GM18505 (cell line): Measurements from ENCODE around the gene ARHGAP15.

ENCODE experiments used
- ATAC-seq: cut with Tn5 transposase; IDR thresholded peaks from one replicate; pipeline ENCODE4 v1.9.1; 2021; ENCODE audit not compliant: unreplicated experiment
- POLR2A ChIP-seq: IDR thresholded peaks from 4 replicates; pipeline ENCODE4 v1.6.1; 2011; ENCODE audit warnings: borderline replicate concordance; ENCODE audit not compliant: insufficient read depth, insufficient read length; ENCODE audit errors: extremely low read depth

Gene ARHGAP15

GRCh38 chr2:143551971-143552650 lies 422.9 kb downstream of the ARHGAP15 start:
- TF ChIP-seq POLR2A: no peak
- no peak for ATAC-seq

DNA sequence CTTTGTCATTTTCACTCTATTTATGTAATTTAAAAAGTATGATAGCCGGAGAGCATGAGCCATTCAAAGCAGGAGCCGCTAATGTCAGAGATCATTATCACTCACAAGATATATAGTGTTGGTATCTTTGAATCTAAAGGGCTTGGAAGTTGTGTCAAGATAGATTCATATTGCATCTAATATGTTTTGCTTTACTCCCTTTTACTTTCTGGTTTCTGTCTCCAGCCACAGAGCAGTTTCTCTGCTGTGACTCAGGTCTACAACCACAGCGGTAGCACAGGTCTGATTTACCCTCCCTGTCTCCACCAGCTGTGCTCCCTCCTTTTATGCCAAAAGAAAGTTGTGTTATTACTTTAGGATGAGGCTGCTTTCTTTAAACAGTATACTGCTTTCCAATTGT lies 424.0 kb downstream of the ARHGAP15 start:
- TF ChIP-seq POLR2A: no peak
- ATAC-seq: no peak

DNA sequence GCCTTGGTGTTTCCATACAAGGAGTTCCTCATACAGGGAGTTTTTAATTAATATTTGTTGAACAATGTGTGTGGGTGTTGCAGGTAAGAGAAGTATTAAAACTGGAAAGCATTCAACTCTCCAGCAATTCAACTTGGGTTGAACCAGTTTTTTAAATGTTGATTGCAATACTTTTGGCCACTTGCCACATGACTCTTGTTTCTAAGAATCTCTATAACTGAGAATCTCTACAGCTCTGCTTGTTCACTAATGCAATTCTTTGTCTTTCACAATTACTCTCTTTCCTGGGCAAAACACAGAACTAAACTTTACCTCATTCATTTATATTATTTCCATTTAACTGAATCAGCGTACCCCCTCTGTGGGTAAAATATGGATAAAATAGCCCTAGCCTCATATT lies 429.4 kb downstream of the ARHGAP15 start:
- no peak for TF ChIP-seq POLR2A

DNA sequence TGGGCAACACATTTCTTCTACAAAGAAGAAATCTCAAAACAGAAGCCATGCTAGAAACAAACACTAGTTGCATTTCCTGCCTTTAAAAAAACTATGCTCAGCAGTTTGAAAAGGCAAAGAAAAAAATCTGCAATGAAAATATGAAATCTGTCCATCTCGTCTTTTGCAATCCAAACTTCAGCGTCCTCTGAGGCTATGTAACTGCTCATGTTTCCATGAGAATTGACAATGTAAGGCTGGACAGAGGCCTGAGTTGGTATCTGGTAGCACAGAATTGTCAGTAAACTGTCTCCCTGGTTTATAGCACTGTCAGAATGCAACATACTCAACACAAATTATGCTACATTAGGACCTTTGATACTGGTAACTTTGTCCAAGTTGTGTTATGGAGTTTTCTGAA lies 429.9 kb downstream of the ARHGAP15 start:
- no peak for ATAC-seq
- no peak for TF ChIP-seq POLR2A

More for the DNA sequence above, 429.4 kb downstream of the ARHGAP15 start:
- no peak for ATAC-seq

DNA sequence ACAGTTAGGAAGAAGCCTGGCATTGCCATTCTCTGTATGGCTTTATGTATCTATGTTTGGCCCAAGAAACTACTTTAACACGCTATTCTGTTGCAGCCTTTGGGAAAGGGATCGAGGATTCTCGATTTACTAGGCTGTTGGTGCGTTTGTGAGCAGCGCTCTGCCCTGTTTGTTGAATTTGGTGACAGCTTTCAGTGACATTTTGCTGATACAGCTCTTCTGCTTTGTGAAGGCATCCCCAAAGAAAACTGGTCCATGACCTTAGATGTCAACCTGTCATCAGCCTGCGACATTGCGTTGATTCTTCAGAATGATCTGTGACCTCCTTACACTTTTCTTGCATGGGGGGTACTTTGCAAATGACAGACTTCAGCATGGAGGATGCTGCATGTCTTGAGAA lies 431.5 kb downstream of the ARHGAP15 start:
- TF ChIP-seq POLR2A: no peak
- no peak for ATAC-seq

GRCh38 chr2:143564419-143564818 lies 435.2 kb downstream of the ARHGAP15 start:
- TF ChIP-seq POLR2A: no peak
- peak; percentile 96 for ATAC-seq

- ATAC-seq: no peak
- TF ChIP-seq POLR2A: no peak
Observed at GRCh38 chr2:143571747-143572146, 442.5 kb downstream of the ARHGAP15 start.

- no peak for ATAC-seq
- no peak for TF ChIP-seq POLR2A
Observed at GRCh38 chr2:143572421-143572820, 443.2 kb downstream of the ARHGAP15 start.

- no peak for ATAC-seq
- TF ChIP-seq POLR2A: no peak
Observed at GRCh38 chr2:143574069-143574468, 444.9 kb downstream of the ARHGAP15 start.

GRCh38 chr2:143575340-143575739 lies 446.1 kb downstream of the ARHGAP15 start:
- no peak for TF ChIP-seq POLR2A
- no peak for ATAC-seq

DNA sequence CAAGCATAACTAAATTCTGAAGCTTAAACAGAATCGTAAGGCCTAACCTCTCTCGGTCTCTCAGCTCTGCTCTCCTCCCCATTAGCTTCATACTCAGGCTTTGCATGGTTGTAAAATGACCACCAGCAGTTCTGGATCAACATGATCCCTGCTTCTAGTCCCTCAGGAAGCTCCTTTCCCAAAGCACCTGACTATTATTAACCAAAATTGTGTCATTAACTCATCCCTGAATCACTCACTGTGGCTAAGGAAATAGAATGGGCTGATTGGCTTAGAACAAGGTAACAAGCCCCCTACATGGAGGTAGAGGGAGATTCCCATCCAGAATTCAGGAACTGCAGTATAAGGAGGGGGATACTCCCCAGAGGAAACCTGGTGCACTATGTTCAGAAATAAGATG lies 448.3 kb downstream of the ARHGAP15 start:
- TF ChIP-seq POLR2A: no peak
- ATAC-seq: no peak

GRCh38 chr2:143579456-143579855 lies 450.2 kb downstream of the ARHGAP15 start:
- ATAC-seq: no peak
- no peak for TF ChIP-seq POLR2A

DNA sequence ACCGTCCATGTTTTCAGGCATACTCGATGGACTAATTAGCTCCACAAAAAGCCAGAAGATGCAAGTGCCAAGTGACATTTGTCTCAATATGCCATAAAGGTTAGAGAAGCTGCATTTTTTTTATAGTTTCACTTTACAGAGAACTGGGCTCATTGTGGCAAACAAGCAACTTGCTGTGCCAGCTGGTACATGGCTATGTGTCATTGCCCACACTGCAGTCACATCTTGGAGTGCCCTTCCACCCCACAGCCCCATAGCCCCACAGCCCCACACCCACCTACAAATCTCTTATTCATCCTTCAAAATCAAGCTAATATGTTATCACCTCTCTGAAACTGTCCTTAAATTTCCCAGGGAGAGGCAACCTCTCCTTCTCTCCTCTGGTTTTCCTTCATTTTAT lies 451.9 kb downstream of the ARHGAP15 start:
- TF ChIP-seq POLR2A: no peak
- no peak for ATAC-seq

DNA sequence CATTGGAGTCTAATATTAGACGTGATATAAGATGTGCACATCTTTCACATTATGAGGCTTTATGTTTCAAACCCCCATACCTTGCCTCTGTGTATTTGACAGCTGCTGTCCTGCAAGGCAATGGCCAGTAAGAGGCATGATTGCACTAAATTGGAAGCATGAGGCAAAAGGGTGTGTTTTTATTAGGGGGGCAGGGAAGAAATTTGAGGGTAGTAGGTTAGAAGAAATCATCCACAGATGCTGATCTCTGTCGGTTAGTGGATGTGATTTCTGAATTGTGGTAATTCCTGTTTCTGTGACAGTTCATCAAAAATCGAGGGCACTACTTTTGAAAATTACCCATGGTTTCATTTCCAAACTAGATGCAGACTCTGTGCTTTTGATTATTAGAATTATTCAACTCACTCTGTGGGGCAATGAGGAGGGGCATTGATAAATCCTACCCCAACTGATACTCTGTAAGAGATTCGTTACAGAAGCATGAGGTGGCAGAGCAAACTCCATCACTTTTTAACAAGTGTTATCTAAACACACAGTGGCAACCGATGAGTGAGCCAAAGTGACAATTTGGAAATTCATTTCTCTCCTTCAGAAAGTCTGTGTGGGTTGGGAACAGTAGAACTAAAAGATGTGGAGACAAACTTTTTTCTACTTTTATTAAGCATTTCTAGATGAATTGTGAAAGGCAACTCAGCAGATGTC lies 453.0 kb downstream of the ARHGAP15 start:
- no peak for ATAC-seq
- TF ChIP-seq POLR2A: no peak
